H9 (cell line): ENCODE results near the gene HNF4A. TPM values are rescaled to one million over a fixed set of nuclear protein-coding genes. Genes with fewer than 3 reads are reported as not detected.
A peak's percentile ranks its signal among the peaks of the same experiment; 100 is the strongest.

Experiments used
- DNase-seq: peaks from one replicate; pipeline ENCODE4 v3.0.0-alpha.2; 2017
- H2AFZ ChIP-seq: one replicate; pipeline ENCODE4 v1.6.1; 2013; ENCODE audit warnings: mild to moderate bottlenecking, low read length, control low read depth, moderate library complexity
- H2AK5ac ChIP-seq: 2 replicates; pipeline ENCODE4 v1.6.1; 2013; ENCODE audit warnings: low read length, control low read depth, mixed read lengths; ENCODE audit not compliant: insufficient read length
- H2BK120ac ChIP-seq: one replicate; pipeline ENCODE4 v1.6.1; 2013; ENCODE audit warnings: low read depth, mild to moderate bottlenecking, low read length, control low read depth, inconsistent platforms; ENCODE audit not compliant: poor library complexity, severe bottlenecking
- H2BK12ac ChIP-seq: 2 replicates; pipeline ENCODE4 v1.6.1; 2013; ENCODE audit warnings: low read length, control low read depth, mixed read lengths, low read depth; ENCODE audit not compliant: insufficient read length
- H2BK15ac ChIP-seq: 2 replicates; pipeline ENCODE4 v1.6.1; 2013; ENCODE audit warnings: low read depth, low read length, control low read depth
- H2BK20ac ChIP-seq: one replicate; pipeline ENCODE4 v1.6.1; 2013; ENCODE audit warnings: low read depth, mild to moderate bottlenecking, low read length, control low read depth, inconsistent platforms; ENCODE audit not compliant: poor library complexity, severe bottlenecking
- H2BK5ac ChIP-seq: 2 replicates; pipeline ENCODE4 v1.6.1; 2013; ENCODE audit warnings: low read length, control low read depth, mixed read lengths; ENCODE audit not compliant: insufficient read length
- H3K14ac ChIP-seq: 2 replicates; pipeline ENCODE4 v1.6.1; 2013; ENCODE audit warnings: low read length, control low read depth; ENCODE audit not compliant: insufficient read depth
- H3K18ac ChIP-seq: 2 replicates; pipeline ENCODE4 v1.6.1; 2013; ENCODE audit warnings: low read depth, mild to moderate bottlenecking, mixed read lengths, low read length, control low read depth; ENCODE audit not compliant: insufficient read length
- H3K23ac ChIP-seq: 2 replicates; pipeline ENCODE4 v1.6.1; 2013; ENCODE audit warnings: low read length, control low read depth, mixed read lengths, low read depth; ENCODE audit not compliant: insufficient read length
- H3K23me2 ChIP-seq: 2 replicates; pipeline ENCODE4 v1.6.1; 2013; ENCODE audit warnings: low read depth, mild to moderate bottlenecking, mixed read lengths, low read length, control low read depth; ENCODE audit not compliant: insufficient read length, poor library complexity, severe bottlenecking
- H3K27ac ChIP-seq: 2 replicates; pipeline ENCODE4 v1.5.1; 2013; ENCODE audit warnings: low read length, control low read depth, mixed read lengths, low read depth; ENCODE audit not compliant: insufficient read length
- H3K27me3 ChIP-seq: 2 replicates; pipeline ENCODE4 v1.6.1; 2013; ENCODE audit warnings: low read length, control low read depth, inconsistent platforms; ENCODE audit not compliant: insufficient read depth
- H3K4ac ChIP-seq: 2 replicates; pipeline ENCODE4 v1.6.1; 2013; ENCODE audit warnings: low read depth, mild to moderate bottlenecking, control low read depth, inconsistent platforms, low read length, moderate library complexity
- H3K4me1 ChIP-seq: 2 replicates; pipeline ENCODE4 v1.6.1; 2013; ENCODE audit warnings: low read length, control low read depth, inconsistent platforms; ENCODE audit not compliant: insufficient read depth
- H3K4me2 ChIP-seq: 2 replicates; pipeline ENCODE4 v1.6.1; 2013; ENCODE audit warnings: low read length, control low read depth, mixed read lengths; ENCODE audit not compliant: insufficient read length, insufficient read depth
- H3K56ac ChIP-seq: 2 replicates; pipeline ENCODE4 v1.6.1; 2013; ENCODE audit warnings: low read depth, mild to moderate bottlenecking, mixed read lengths, low read length, control low read depth; ENCODE audit not compliant: insufficient read length
- H3K79me1 ChIP-seq: 2 replicates; pipeline ENCODE4 v1.6.1; 2013; ENCODE audit warnings: low read depth, mild to moderate bottlenecking, moderate library complexity, low read length, control low read depth, inconsistent platforms; ENCODE audit not compliant: insufficient read depth, poor library complexity, severe bottlenecking
- H3K79me2 ChIP-seq: 2 replicates; pipeline ENCODE4 v1.6.1; 2013; ENCODE audit warnings: low read length, control low read depth, inconsistent platforms; ENCODE audit not compliant: insufficient read depth
- H3K9ac ChIP-seq: 2 replicates; pipeline ENCODE4 v1.6.1; 2013; ENCODE audit warnings: low read length, control low read depth, mixed read lengths; ENCODE audit not compliant: insufficient read length; ENCODE audit errors: extremely low read depth
- H3K9me3 ChIP-seq: one replicate; pipeline ENCODE4 v1.6.1; 2013; ENCODE audit warnings: low read depth, low read length, inconsistent platforms; ENCODE audit not compliant: control insufficient read depth
- H3T11ph ChIP-seq: one replicate; pipeline ENCODE4 v1.6.1; 2013; ENCODE audit warnings: mild to moderate bottlenecking, low read length, control low read depth, inconsistent platforms
- H4K20me1 ChIP-seq: one replicate; pipeline ENCODE4 v1.6.1; 2013; ENCODE audit not compliant: control insufficient read depth, insufficient read length, insufficient read depth
- H4K5ac ChIP-seq: 2 replicates; pipeline ENCODE4 v1.6.1; 2013; ENCODE audit warnings: low read depth, mild to moderate bottlenecking, mixed read lengths, low read length, control low read depth; ENCODE audit not compliant: insufficient read length
- H4K8ac ChIP-seq: replicated peaks from 2 replicates; pipeline ENCODE4 v1.6.1; 2013; ENCODE audit warnings: low read length, control low read depth, mixed read lengths, low read depth; ENCODE audit not compliant: insufficient read length
- H4K91ac ChIP-seq: 2 replicates; pipeline ENCODE4 v1.6.1; 2013; ENCODE audit warnings: low read depth, mild to moderate bottlenecking, moderate library complexity, mixed read lengths, low read length, control low read depth; ENCODE audit not compliant: insufficient read length
- H3K27ac Mint-ChIP-seq, 3 experiments: 2 replicates in 2 of 3; 3 replicates in 1 of 3; pipeline ENCODE4 v1.8.0; 2020 to 2021; ENCODE audit warnings: mixed read lengths in 3 of 3, mild to moderate bottlenecking in 1 of 3, moderate library complexity in 1 of 3
- H3K27me3 Mint-ChIP-seq: 2 replicates; pipeline ENCODE4 v1.8.0; 2021; ENCODE audit warnings: low read depth, mild to moderate bottlenecking, moderate library complexity, mixed read lengths
- H3K36me3 Mint-ChIP-seq, 3 experiments: 2 replicates in 2 of 3; 3 replicates in 1 of 3; pipeline ENCODE4 v1.8.0; 2020 to 2021; ENCODE audit warnings: low read depth in 3 of 3, mixed read lengths in 3 of 3; ENCODE audit not compliant: insufficient read depth in 1 of 3
- H3K4me1 Mint-ChIP-seq, 2 experiments: 2 replicates each; pipeline ENCODE4 v1.8.0; 2020; ENCODE audit warnings: mixed read lengths in 2 of 2
- H3K4me3 Mint-ChIP-seq, 2 experiments: 2 replicates in 1 of 2; 3 replicates in 1 of 2; pipeline ENCODE4 v1.8.0; 2020 to 2021; ENCODE audit warnings: mild to moderate bottlenecking in 2 of 2, mixed read lengths in 2 of 2, moderate library complexity in 1 of 2
- H3K9me3 Mint-ChIP-seq, 2 experiments: 2 replicates in 1 of 2; 3 replicates in 1 of 2; pipeline ENCODE4 v1.8.0; 2020; ENCODE audit warnings: mild to moderate bottlenecking in 2 of 2, mixed read lengths in 2 of 2, moderate library complexity in 1 of 2
- CTCF ChIP-seq: fragments of 200-600 bp; sonication (generic); conservative IDR thresholded peaks from 3 replicates; pipeline ENCODE4 v1.8.0; 2021; ENCODE audit warnings: antibody characterized with exemption, mild to moderate bottlenecking
- WGBS: extraction: QIAGEN DNeasy Blood & Tissue Kit; methylation state at CpG from one replicate; pipeline ENCODE4 v1.1.7; 2013; ENCODE audit warnings: missing lambda C conversion rate, low lambda C conversion rate, mixed read lengths; ENCODE audit not compliant: insufficient read length; ENCODE audit errors: extremely low coverage; 5-methylcytosine and 5-hydroxymethylcytosine counted together
- total RNA-seq: library from RNA; stranded (reverse); gene quantifications from 2 replicates; pipeline ENCODE4 v1.2.1, GENCODE V29; 2021

The HNF4A gene
- total RNA-seq, 1 experiment from 2014 or later = not detected

GRCh38 chr20:44403194-44404112 is 48.0 kb downstream of the HNF4A start:
- Histone ChIP-seq H3K4me1 (no peaks in the 10 kb centered on the region), H3K9ac (no peak overlapping the region), H3K9me3 (no peaks in the 10 kb centered on the region), H3K23ac (no peak overlapping the region), H4K5ac (no peak overlapping the region), H3K27me3 (no peaks in the 10 kb centered on the region), H3K4ac (no peak overlapping the region), H4K20me1 (no peaks in the 10 kb centered on the region), H3K79me1 (no peaks in the 10 kb centered on the region), H2BK12ac (no peak overlapping the region), H3K79me2 (no peaks in the 10 kb centered on the region), H4K91ac (no peak overlapping the region), H3K27ac (no peak overlapping the region), H3K4me2 (no peak overlapping the region), H3K56ac (no peak overlapping the region), H4K8ac (no peak overlapping the region), H2BK15ac (no peak overlapping the region), H3K14ac (peak overlapping the region; percentile 8; the same call in 1 of the 2 replicates), H2BK20ac (no peak overlapping the region), H2AK5ac (no peak overlapping the region), H3K23me2 (no peaks in the 10 kb centered on the region), H2BK5ac (no peak overlapping the region), H2AFZ (no peak overlapping the region), H3T11ph (no peak overlapping the region), H2BK120ac (no peak overlapping the region), H3K18ac (no peak overlapping the region)
- no CpG with 5 or more reads among the region's 11 CpGs for WGBS
- Mint-ChIP-seq H3K27me3 (peaks cover 5% of the 10 kb centered on the region), H3K36me3 (no peaks in the 10 kb centered on the region), H3K27ac (peak overlapping the region in 1 of 3 experiments; percentile 62; a peak in 1 of 7 replicates), H3K9me3 (peaks cover 0 to 3% of the 10 kb centered on the region in 2 experiments; a peak in 2 of 5 replicates), H3K4me1 (peaks cover 0 to 6% of the 10 kb centered on the region in 2 experiments; a peak in 2 of 4 replicates), H3K4me3 (no peak overlapping the region)
- no peak for DNase-seq
- TF ChIP-seq CTCF = no peak
